ENCODE data around the gene ATAD3B.
"Not testable (repeated sequence)": the region's sequence is repeated elsewhere in the genome, so short reads cannot be mapped to it uniquely, and the experiment has no call there.

Gene ATAD3B

DNA sequence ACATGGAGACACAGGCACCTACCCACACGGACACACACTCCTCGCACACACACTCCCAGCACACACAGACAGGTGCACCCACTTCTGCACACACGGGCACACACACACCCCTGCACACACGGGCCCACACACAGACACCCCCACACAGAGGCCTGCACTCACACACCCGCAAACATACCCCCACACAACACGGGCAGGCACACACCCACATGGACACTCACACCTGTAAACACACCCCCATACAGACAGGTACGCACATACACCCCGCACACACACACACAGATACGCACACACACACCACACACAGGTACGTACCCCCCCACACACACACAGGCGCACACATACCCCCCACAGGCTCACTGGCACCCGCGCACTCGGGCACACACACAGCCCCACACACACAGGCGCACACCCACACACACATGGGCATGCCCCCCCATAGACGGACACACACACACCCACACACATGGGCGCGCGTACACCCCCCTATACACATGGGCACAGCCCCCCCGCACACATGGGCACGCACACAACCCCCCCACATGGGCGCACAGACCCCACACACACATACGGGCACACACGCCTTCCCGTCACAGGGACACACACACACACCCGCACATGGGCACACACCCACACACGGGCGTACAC lies 46.5 kb downstream of the ATAD3B start:
- Mint-ChIP-seq H3K36me3 (ENCODE audit: low read depth) (peaks cover 8% of the 10 kb centered on the region), H3K27me3 (ENCODE audit: low read depth) (no peaks in the 10 kb centered on the region), H3K4me3 (no peak overlapping the region), H3K4me1 (ENCODE audit: low read depth) (peaks cover 2% of the 10 kb centered on the region), H3K9me3 (no peaks in the 10 kb centered on the region), H3K27ac (no peak overlapping the region)

GRCh38 chr1:1518621-1519007 lies 47.0 kb downstream of the ATAD3B start:
- not testable (repeated sequence) for H3K9me3 Mint-ChIP-seq; H3K27ac Mint-ChIP-seq; H3K27me3 Mint-ChIP-seq (ENCODE audit: low read depth); H3K4me1 Mint-ChIP-seq (ENCODE audit: low read depth); H3K36me3 Mint-ChIP-seq (ENCODE audit: low read depth); H3K4me3 Mint-ChIP-seq

- not testable (repeated sequence) for H3K4me1 Mint-ChIP-seq (ENCODE audit: low read depth); H3K27ac Mint-ChIP-seq; H3K4me3 Mint-ChIP-seq; H3K9me3 Mint-ChIP-seq; H3K36me3 Mint-ChIP-seq (ENCODE audit: low read depth); H3K27me3 Mint-ChIP-seq (ENCODE audit: low read depth)
These were observed 48.4 kb downstream of the ATAD3B start for GRCh38 chr1:1519805-1520505.

- peaks cover 11% of the 10 kb centered on the region for H3K36me3 Mint-ChIP-seq (ENCODE audit: low read depth)
- H3K4me3 Mint-ChIP-seq = no peak overlapping the region
- no peaks in the 10 kb centered on the region for H3K9me3 Mint-ChIP-seq
- H3K27ac Mint-ChIP-seq = no peak overlapping the region
- no peaks in the 10 kb centered on the region for H3K4me1 Mint-ChIP-seq (ENCODE audit: low read depth)
- H3K27me3 Mint-ChIP-seq (ENCODE audit: low read depth) = no peaks in the 10 kb centered on the region
These were observed 49.8 kb downstream of the ATAD3B start for GRCh38 chr1:1521331-1521730.

DNA sequence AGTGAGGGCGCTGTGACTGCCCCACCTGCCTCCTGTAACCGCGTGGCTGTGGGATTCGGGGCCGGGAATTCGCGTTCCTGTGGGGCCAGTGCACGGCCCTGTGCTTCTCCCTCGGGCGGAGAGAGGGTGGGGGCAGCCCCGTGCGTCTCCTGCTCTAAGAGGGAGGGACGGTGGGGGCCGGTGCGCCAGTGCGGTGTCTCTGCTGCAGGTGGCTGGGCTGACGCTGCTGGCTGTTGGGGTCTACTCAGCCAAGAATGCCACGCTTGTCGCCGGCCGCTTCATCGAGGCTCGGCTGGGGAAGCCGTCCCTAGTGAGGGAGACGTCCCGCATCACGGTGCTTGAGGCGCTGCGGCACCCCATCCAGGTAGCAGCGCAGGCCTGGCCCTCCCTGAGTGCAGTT lies 51.0 kb downstream of the ATAD3B start:
- not testable (repeated sequence) for H3K4me3 Mint-ChIP-seq; H3K4me1 Mint-ChIP-seq (ENCODE audit: low read depth); H3K27me3 Mint-ChIP-seq (ENCODE audit: low read depth); H3K27ac Mint-ChIP-seq; H3K9me3 Mint-ChIP-seq
- peaks cover 11% of the 10 kb centered on the region for H3K36me3 Mint-ChIP-seq (ENCODE audit: low read depth)

- not testable (repeated sequence) for H3K27ac Mint-ChIP-seq; H3K4me3 Mint-ChIP-seq; H3K36me3 Mint-ChIP-seq (ENCODE audit: low read depth); H3K4me1 Mint-ChIP-seq (ENCODE audit: low read depth); H3K9me3 Mint-ChIP-seq; H3K27me3 Mint-ChIP-seq (ENCODE audit: low read depth)
These were observed 51.7 kb downstream of the ATAD3B start for GRCh38 chr1:1523226-1523625.

- H3K27me3 Mint-ChIP-seq (ENCODE audit: low read depth); H3K4me3 Mint-ChIP-seq; H3K27ac Mint-ChIP-seq; H3K9me3 Mint-ChIP-seq; H3K4me1 Mint-ChIP-seq (ENCODE audit: low read depth); H3K36me3 Mint-ChIP-seq (ENCODE audit: low read depth): not testable (repeated sequence)
These were observed 52.1 kb downstream of the ATAD3B start for GRCh38 chr1:1523651-1524050.

DNA sequence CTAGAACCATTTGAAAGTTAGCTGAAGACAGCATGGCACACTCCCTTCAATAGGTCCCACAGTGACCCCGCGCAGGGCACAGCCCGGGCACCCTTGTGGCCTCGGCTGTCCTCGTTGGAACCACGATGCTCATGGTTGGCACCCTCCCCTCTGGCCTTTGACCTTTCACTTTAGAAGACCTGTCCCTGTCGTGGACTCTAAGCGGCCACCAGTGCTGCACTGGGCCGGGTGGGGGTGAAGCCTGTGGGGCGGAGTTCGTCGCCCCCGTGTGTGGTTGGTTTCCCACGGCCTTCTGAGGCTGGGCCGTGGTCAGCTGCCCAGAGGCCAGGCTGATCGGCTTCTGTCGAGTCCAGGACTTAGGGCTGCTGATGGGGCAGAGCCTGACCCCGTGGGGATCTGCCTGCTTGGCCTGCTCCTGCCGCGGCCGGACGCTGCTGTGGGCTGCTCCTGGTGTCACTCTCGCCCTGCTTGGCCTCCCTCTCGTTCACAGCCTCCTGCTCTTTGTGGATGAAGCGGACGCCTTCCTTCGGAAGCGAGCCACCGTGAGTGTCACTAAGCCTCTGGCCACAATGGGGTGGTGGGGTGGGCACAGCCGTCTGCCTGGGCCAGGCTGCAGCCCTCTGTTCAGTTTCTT lies 53.3 kb downstream of the ATAD3B start:
- not testable (repeated sequence) for H3K27me3 Mint-ChIP-seq (ENCODE audit: low read depth); H3K27ac Mint-ChIP-seq; H3K4me3 Mint-ChIP-seq; H3K9me3 Mint-ChIP-seq; H3K4me1 Mint-ChIP-seq (ENCODE audit: low read depth); H3K36me3 Mint-ChIP-seq (ENCODE audit: low read depth)

DNA sequence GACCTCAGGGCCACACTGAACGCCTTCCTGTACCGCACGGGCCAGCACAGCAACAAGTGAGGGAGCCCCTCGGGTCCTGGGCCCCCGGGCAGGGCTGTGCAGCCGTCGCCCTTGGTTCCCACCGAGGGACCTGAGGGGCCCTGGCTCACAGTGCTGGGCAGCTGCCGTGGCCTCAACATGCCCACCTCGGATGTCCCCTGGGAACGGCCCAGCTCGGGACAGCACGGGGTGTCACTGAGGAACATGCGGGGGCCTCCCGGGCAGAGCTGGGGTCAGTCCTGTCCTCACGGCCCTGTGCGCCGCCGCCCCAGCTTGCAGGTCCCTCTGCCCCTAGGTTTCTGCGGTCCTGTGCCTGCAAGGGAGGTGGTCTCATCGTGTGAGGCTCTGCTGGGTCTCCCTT lies 54.9 kb downstream of the ATAD3B start:
- peaks cover 16% of the 10 kb centered on the region for H3K36me3 Mint-ChIP-seq (ENCODE audit: low read depth)
- not testable (repeated sequence) for H3K4me1 Mint-ChIP-seq (ENCODE audit: low read depth); H3K27me3 Mint-ChIP-seq (ENCODE audit: low read depth); H3K27ac Mint-ChIP-seq; H3K4me3 Mint-ChIP-seq; H3K9me3 Mint-ChIP-seq

DNA sequence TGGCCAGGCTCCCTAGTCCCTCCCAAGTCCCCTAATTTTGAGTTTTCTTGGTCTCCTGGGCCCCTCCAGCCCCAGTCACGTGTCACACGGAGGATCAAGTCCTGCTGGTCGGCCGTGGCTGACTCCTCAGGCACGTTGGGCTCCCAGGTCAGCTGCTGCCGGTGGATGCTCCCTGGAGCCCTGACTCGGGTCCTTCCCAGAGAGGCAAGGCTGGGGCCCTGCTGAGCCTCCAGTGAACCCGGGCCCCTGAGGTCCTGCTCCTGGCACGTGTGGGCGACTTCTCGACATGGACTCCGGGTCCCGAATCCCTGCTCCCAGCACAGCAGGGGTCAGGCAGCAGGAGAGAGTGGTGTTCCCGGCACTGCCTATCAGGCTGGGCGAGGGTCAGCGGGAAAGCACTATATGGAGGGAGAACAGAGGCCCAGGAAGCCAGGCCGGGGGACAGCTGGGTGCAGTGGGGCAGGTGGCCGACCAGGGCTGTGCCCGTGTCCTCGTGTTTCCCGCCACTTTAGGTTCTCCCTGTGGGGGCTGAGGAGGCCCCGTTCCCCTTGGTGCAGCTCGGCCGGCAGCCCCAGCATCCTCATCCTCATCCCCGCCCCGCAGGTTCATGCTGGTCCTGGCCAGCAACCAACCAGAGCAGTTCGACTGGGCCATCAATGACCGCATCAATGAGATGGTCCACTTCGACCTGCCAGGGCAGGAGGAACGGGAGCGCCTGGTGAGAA lies 55.7 kb downstream of the ATAD3B start:
- peaks cover 21% of the 10 kb centered on the region for H3K36me3 Mint-ChIP-seq (ENCODE audit: low read depth)
- peaks cover 6% of the 10 kb centered on the region for H3K9me3 Mint-ChIP-seq
- H3K4me3 Mint-ChIP-seq = no peak overlapping the region
- no peaks in the 10 kb centered on the region for H3K4me1 Mint-ChIP-seq (ENCODE audit: low read depth)
- H3K27me3 Mint-ChIP-seq (ENCODE audit: low read depth) = no peaks in the 10 kb centered on the region
- H3K27ac Mint-ChIP-seq = no peak overlapping the region

- Mint-ChIP-seq H3K9me3 (peaks cover 6% of the 10 kb centered on the region), H3K4me3 (no peak overlapping the region), H3K36me3 (ENCODE audit: low read depth) (peaks cover 23% of the 10 kb centered on the region), H3K27me3 (ENCODE audit: low read depth) (no peaks in the 10 kb centered on the region), H3K4me1 (ENCODE audit: low read depth) (no peaks in the 10 kb centered on the region), H3K27ac (no peak overlapping the region)
These were observed 57.0 kb downstream of the ATAD3B start for GRCh38 chr1:1528301-1529267.

DNA sequence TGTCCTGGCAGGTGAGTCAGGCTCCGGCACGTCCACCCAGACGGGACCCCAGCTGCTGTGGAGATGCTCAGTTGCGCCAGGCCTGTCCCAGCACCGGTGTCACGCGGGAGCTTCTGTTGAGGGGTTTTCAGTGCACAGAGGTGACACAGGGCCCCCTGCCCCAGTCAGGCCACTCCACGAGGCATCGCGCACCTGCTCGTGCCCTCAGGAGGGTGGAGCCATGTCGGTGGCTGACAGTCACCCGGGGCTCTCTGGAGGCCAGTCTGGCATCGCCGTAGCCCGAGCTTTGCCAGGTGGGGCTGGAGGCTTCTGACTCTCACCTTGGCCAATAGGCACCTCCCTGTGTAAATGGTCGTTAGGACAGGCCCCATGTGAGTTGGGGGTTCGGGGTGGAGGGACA lies 57.8 kb downstream of the ATAD3B start:
- peaks cover 23% of the 10 kb centered on the region for H3K36me3 Mint-ChIP-seq (ENCODE audit: low read depth)
- H3K4me3 Mint-ChIP-seq = no peak overlapping the region
- no peak overlapping the region for H3K27ac Mint-ChIP-seq
- no peaks in the 10 kb centered on the region for H3K4me1 Mint-ChIP-seq (ENCODE audit: low read depth)
- peaks cover 6% of the 10 kb centered on the region for H3K9me3 Mint-ChIP-seq
- no peaks in the 10 kb centered on the region for H3K27me3 Mint-ChIP-seq (ENCODE audit: low read depth)

- no peaks in the 10 kb centered on the region for H3K27me3 Mint-ChIP-seq (ENCODE audit: low read depth)
- H3K4me3 Mint-ChIP-seq = no peak overlapping the region
- H3K9me3 Mint-ChIP-seq = peaks cover 6% of the 10 kb centered on the region
- H3K36me3 Mint-ChIP-seq (ENCODE audit: low read depth) = peaks cover 23% of the 10 kb centered on the region
- H3K4me1 Mint-ChIP-seq (ENCODE audit: low read depth) = no peaks in the 10 kb centered on the region
- H3K27ac Mint-ChIP-seq = no peak overlapping the region
These were observed 58.4 kb downstream of the ATAD3B start for GRCh38 chr1:1529936-1530335.

DNA sequence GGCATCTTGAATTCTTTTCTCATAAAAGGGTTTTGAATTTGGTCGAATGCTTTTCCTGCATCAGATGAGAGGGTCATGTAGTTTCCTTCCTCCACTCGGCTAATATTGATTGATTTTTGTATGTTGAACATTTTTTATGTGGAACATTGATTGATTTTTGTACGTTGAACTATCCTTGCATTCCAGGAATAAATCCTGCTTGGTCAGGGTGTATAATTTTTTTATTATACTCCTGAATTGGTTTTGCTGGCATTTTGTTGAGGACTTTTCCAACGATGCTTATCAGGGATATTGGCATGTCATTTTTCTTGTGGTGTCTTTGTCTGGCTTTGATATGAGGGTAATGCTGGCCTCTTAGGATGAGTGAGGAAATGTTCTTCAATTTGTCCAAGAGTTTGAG lies 60.4 kb downstream of the ATAD3B start:
- Mint-ChIP-seq H3K27ac (no peak overlapping the region), H3K36me3 (ENCODE audit: low read depth) (peaks cover 19% of the 10 kb centered on the region), H3K4me3 (no peak overlapping the region), H3K27me3 (ENCODE audit: low read depth) (no peaks in the 10 kb centered on the region), H3K9me3 (peaks cover 6% of the 10 kb centered on the region), H3K4me1 (ENCODE audit: low read depth) (no peaks in the 10 kb centered on the region)

All from T-helper 1 cell treated with Interleukin-12 subunit alpha and Interleukin-12 subunit beta and Interleukin-4 antibody, amounts not matched to agents 30 μg/mL and 1 μg/mL, for 36 hours (primary cell).